Panc1 (cell line): ENCODE results near the gene LRRN4CL. TPM values are rescaled to one million over a fixed set of nuclear protein-coding genes. Genes with fewer than 3 reads are reported as not detected.

Experiments used
- ATAC-seq: fragments of 200-7000 bp; cut with Tn5 transposase; 2 replicates; pipeline ENCODE4 v1.9.1; 2020; ENCODE audit warnings: mild to moderate bottlenecking, moderate library complexity
- BruUV-seq: library from RNA; stranded (reverse); fragments of 400-500 nt; replicated peaks from 2 replicates; lab custom pipeline; 2021; lab: Mats Ljungman, UMichigan
- CTCF ChIA-PET: fragments of 300-600 bp; sonication (Branson Sonifier 250); formaldehyde crosslinking; loops from one replicate; lab custom pipeline; 2022; ENCODE audit warnings: antibody characterized with exemption; lab: Charles Lee
- POLR2A ChIA-PET: fragments of 300-600 bp; sonication (Branson Sonifier 250); formaldehyde crosslinking; loops from one replicate; lab custom pipeline; 2022; ENCODE audit warnings: antibody characterized with exemption; lab: Charles Lee
- DNase-seq: peaks from one replicate; pipeline ENCODE4 v3.0.0-alpha.2; 2010; ENCODE audit warnings: low read depth, low spot score
- H3K27ac ChIP-seq: 2 replicates; pipeline ENCODE4 v1.5.1; 2011; ENCODE audit warnings: mild to moderate bottlenecking, low read length, inconsistent platforms
- H3K27me3 ChIP-seq: fragments of 200-500 bp; sonication (Bioruptor generic); 2 replicates; pipeline ENCODE4 v1.6.0; 2014; ENCODE audit warnings: low read length, inconsistent platforms; ENCODE audit not compliant: control insufficient read depth, insufficient read depth
- H3K36me3 ChIP-seq: fragments of 200-500 bp; sonication (Bioruptor generic); 2 replicates; pipeline ENCODE4 v1.5.1; 2014; ENCODE audit warnings: inconsistent platforms, mild to moderate bottlenecking, low read length, moderate library complexity; ENCODE audit not compliant: control insufficient read depth, insufficient read depth
- H3K4me1 ChIP-seq: 2 replicates; pipeline ENCODE4 v1.5.1; 2011; ENCODE audit warnings: inconsistent platforms, mild to moderate bottlenecking, low read length, moderate library complexity; ENCODE audit not compliant: control insufficient read depth, insufficient read depth
- H3K4me3 ChIP-seq, 2 experiments: 2 replicates each; pipeline ENCODE4 v1.5.1; 2011 to 2012; ENCODE audit warnings: low read depth in 2 of 2, low read length in 2 of 2, mild to moderate bottlenecking in 2 of 2, inconsistent platforms in 1 of 2, moderate library complexity in 1 of 2
- H3K9me3 ChIP-seq: fragments of 200-500 bp; sonication (Bioruptor generic); 2 replicates; pipeline ENCODE4 v1.5.1; 2014; ENCODE audit warnings: low read depth, mild to moderate bottlenecking, inconsistent platforms, low read length, moderate library complexity; ENCODE audit not compliant: control insufficient read depth, insufficient read depth
- CTCF ChIP-seq: fragments of 450-650 bp; IDR thresholded peaks from 2 replicates; pipeline ENCODE4 v1.5.1; 2017; ENCODE audit warnings: mild to moderate bottlenecking
- POLR2AphosphoS5 ChIP-seq: IDR thresholded peaks from 2 replicates; pipeline ENCODE4 v1.6.1; 2012; ENCODE audit warnings: mild to moderate bottlenecking, low read depth, low read length, moderate library complexity
- REST ChIP-seq, 2 experiments: IDR thresholded peaks; 2 replicates each; pipeline ENCODE4 v1.6.1; 2011 to 2012; ENCODE audit warnings: low read depth in 2 of 2, control low read depth in 1 of 2, low read length in 1 of 2, mild to moderate bottlenecking in 1 of 2, moderate library complexity in 1 of 2; ENCODE audit not compliant: insufficient read depth in 1 of 2
- SIN3A ChIP-seq: IDR thresholded peaks from 2 replicates; pipeline ENCODE4 v1.6.1; 2012; ENCODE audit warnings: low read depth, mild to moderate bottlenecking, low read length, moderate library complexity, borderline replicate concordance; ENCODE audit not compliant: insufficient read depth
- TCF7L2 ChIP-seq: IDR thresholded peaks from 2 replicates; pipeline ENCODE4 v1.6.1; 2011; ENCODE audit warnings: mild to moderate bottlenecking, low read depth, low read length, inconsistent platforms
- in situ Hi-C: cut with HindIII; loops from 2 replicates; pipeline ENCODE4 v1.10.0; 2016; ENCODE audit warnings: low sequenced_read_pairs, low pct_unique_long_range_greater_than_20kb
- intact Hi-C: fragments of 100-400 bp; cut with micrococcal nuclease; formaldehyde crosslinking; loops from one replicate; pipeline ENCODE4 v1.10.0; 2022; ENCODE audit not compliant: unreplicated experiment
- total RNA-seq: library from RNA; stranded (reverse); gene quantifications from one replicate; pipeline ENCODE4 v1.2.1, GENCODE V29; 2021; ENCODE audit not compliant: unreplicated experiment

LRRN4CL gene
- total RNA-seq, 1 experiment from 2014 or later, result 0.13 TPM

DNA sequence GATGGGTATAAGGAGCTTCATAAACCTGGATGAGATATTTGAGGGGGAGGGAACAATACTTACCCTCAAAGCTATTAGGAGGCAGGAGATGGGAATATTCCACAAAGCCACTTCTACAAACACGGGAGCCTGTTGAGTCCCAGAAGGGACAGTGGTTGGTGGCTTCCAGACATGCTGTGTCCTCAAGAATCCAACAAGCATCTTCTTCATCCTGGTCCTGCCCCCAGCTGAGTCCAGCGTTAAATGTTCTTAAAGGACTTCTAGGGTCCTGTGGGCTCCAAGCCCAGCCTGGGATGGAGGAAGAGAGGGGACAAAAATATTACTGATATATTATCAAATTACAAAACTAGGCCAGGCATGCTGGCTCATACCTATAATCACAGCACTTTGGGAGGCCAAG is 21.9 kb downstream of the LRRN4CL start:
- CTCF ChIA-PET, result no interaction called here
- intact Hi-C loops, result no loop called here
- POLR2A ChIA-PET, result interaction anchor here (0.5 to 2.1 kb wide), 3 partner anchors 8 to 66 kb away, joined by 3 to 4 read pairs (median 3); partner anchors contain the start of gene MTA2
- peak overlapping the region in 1 of 2 experiments; percentile 94; a peak in 3 of 4 replicates for H3K4me3 ChIP-seq
- H3K9me3 ChIP-seq, result no peaks in the 10 kb centered on the region
- H3K27me3 ChIP-seq, result no peaks in the 10 kb centered on the region
- no peak for ATAC-seq
- peaks cover 25% of the 10 kb centered on the region for H3K4me1 ChIP-seq
- TF ChIP-seq REST (IDR thresholded peaks at IDR 0.05; ENCODE audit: insufficient read depth in 1 of 2, low read depth in 2 of 2, low read length in 1 of 2) (no peak), TCF7L2 (no peak), POLR2AphosphoS5 (0 out of 2 replicates have a peak, but pooled peaks have one; percentile 15), SIN3A (no peak), CTCF (no peak)
- no peak for DNase-seq
- no TSS peak for BruUV-seq
- H3K36me3 ChIP-seq, result peaks cover 6% of the 10 kb centered on the region
- in situ Hi-C loops, result no loop called here
- peak overlapping the region; percentile 99 for H3K27ac ChIP-seq

- ChIA-PET POLR2A (interaction anchor here (1.7 to 2.1 kb wide), 2 partner anchors 11 to 55 kb away, joined by 3 to 4 read pairs; no protein-coding TSS in a partner anchor), CTCF (interaction anchor here (0.6 to 0.7 kb wide), 2 partner anchors 14 to 19 kb away, joined by 3 to 7 read pairs; no protein-coding TSS in a partner anchor)
- peaks cover 25% of the 10 kb centered on the region for H3K4me1 ChIP-seq
- ATAC-seq (no peak), DNase-seq (no peak)
- in situ Hi-C loops, result no loop called here
- intact Hi-C loops, result no loop called here
- BruUV-seq, result no TSS peak
- peak overlapping the region; percentile 94 to 96 for H3K4me3 ChIP-seq
- H3K27me3 ChIP-seq, result no peaks in the 10 kb centered on the region
- TF ChIP-seq POLR2AphosphoS5 (peak; percentile 29), CTCF (no peak), SIN3A (0 out of 2 replicates have a peak, but pooled peaks have one; percentile 46)
- H3K36me3 ChIP-seq, result peaks cover 7% of the 10 kb centered on the region
- H3K9me3 ChIP-seq, result no peaks in the 10 kb centered on the region
- H3K27ac ChIP-seq, result peak overlapping the region; percentile 99
Observed at GRCh38 chr11:62666259-62666926, 22.9 kb downstream of the LRRN4CL start.
